ENCODE results near the gene FBXL20.
"Not testable (repeated sequence)": the region's sequence is repeated elsewhere in the genome, so short reads cannot be mapped to it uniquely, and the experiment has no call there.

Gene FBXL20

DNA sequence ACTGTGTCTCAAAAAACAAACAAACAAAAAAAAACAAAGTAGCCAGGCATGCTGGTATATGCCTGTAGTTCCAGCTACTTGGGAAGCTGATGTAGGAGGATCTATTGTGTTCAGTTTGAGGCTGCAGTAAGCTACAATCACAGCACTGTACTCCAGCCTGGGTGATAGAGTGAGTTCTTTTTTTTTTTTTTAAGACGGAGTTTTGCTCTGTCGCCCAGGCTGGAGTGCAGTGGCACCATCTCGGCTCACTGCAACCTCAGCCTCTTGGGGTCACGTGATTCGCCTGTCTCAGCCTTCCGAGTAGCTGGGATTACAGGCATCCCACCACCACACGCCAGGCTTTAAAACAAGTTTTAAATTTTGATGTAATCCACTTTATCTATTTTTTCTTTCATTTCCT, 95.4 kb downstream of the FBXL20 start:
- H3K4me3 ChIP-seq (replicated peaks in 1 of 2; ENCODE audit: low read depth in 2 of 2, low read length in 2 of 2), result no peak overlapping the region
- DNase-seq (ENCODE audit: low read depth in 2 of 2), result no peak

DNA sequence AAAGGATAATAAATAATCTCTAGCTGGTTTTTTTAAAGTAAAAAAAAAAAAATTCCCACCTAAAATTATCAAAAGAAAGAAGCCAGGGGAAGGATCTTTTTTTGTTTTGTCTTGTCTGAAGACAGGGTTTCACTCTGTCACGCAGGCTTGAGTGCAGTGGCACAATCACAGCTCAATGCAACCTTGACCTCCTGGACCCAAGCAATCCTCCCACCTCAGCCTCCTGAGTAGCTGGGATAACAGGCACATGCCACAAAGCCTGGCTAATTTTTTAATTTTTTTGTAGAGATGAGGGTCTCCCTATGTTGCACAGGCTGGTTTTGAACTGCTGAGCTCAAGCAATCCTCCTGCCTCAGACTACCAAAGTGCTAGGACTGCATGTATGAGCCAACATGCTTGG, 97.2 kb downstream of the FBXL20 start:
- TF ChIP-seq, protein P1, sequence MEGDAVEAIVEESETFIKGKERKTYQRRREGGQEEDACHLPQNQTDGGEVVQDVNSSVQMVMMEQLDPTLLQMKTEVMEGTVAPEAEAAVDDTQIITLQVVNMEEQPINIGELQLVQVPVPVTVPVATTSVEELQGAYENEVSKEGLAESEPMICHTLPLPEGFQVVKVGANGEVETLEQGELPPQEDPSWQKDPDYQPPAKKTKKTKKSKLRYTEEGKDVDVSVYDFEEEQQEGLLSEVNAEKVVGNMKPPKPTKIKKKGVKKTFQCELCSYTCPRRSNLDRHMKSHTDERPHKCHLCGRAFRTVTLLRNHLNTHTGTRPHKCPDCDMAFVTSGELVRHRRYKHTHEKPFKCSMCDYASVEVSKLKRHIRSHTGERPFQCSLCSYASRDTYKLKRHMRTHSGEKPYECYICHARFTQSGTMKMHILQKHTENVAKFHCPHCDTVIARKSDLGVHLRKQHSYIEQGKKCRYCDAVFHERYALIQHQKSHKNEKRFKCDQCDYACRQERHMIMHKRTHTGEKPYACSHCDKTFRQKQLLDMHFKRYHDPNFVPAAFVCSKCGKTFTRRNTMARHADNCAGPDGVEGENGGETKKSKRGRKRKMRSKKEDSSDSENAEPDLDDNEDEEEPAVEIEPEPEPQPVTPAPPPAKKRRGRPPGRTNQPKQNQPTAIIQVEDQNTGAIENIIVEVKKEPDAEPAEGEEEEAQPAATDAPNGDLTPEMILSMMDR (IDR thresholded peaks at IDR 0.05; ENCODE audit: low read depth, low read length), result no peak
- no peak overlapping the region for H3K4me3 ChIP-seq (replicated peaks in 1 of 2; ENCODE audit: low read depth in 2 of 2, low read length in 2 of 2)
- no peak for DNase-seq (ENCODE audit: low read depth in 2 of 2)

More for the DNA sequence above, 95.4 kb downstream of the FBXL20 start:
- TF ChIP-seq, protein P1 (IDR thresholded peaks at IDR 0.05; ENCODE audit: low read depth, low read length), result no peak

DNA sequence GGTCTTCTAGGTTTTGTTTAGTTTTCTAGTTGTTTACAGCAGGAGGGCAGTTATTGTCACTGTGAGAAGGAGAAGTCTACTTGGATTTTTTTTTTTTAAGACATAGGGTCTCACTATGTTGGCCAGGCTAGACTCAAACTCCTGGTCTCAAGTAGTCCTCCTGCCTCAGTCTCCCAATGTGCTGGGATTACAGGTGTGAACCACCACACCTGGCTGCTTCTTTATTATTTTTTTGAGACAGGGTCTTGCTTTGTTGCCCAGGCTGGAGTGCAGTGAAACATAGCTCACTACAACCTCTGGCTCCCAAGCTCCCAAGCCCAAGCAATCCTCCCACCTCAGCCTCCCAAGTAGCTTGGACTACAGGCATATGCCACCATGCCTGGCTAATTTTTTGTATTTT, 107.4 kb downstream of the FBXL20 start:
- no peak for DNase-seq (ENCODE audit: low read depth in 2 of 2)
- TF ChIP-seq, protein P1 (IDR thresholded peaks at IDR 0.05; ENCODE audit: low read depth, low read length), result no peak

DNA sequence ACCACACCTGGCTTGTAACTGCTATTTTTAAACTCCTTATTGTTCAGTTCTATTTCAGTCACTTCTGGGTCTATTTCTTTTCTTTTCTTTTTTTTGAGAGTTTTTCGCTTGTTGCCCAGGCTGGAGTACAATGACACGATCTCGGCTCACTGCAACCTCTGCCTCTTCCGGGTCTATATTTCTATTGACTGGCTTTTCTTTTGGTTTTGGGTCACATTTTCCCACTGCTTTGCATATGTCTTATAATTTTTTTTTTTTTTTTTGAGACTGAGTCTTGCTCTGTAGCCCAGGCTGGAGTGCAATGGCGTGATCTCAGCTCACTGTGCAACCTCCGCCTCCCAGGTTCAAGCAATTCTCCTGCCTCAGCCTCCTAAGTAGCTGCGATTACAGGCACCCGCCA, 108.9 kb downstream of the FBXL20 start:
- DNase-seq (ENCODE audit: low read depth in 2 of 2); H3K4me3 ChIP-seq (replicated peaks in 1 of 2; ENCODE audit: low read depth in 2 of 2, low read length in 2 of 2): not testable (repeated sequence)

More for the DNA sequence above, 107.4 kb downstream of the FBXL20 start:
- no peak overlapping the region for H3K4me3 ChIP-seq (replicated peaks in 1 of 2; ENCODE audit: low read depth in 2 of 2, low read length in 2 of 2)

DNA sequence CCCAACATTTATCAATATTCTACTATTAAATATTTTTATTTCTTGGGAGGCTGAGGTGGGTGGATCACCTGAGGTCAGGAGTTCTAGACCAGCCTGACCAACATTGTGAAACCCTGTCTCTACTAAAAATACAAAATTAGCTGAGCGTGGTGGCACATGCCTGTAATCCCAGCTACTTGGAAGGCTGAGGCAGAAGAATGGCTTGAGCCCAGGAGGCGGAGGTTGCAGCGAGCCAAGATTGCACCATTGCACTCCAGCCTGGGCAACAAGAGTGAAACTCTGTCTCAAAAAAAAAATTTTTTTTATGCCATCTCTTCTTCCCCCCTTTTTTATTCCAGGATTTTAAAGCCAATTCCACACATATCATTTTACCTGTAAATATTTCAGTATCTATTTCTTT, 114.9 kb downstream of the FBXL20 start:
- not testable (repeated sequence) for DNase-seq (ENCODE audit: low read depth in 2 of 2); H3K4me3 ChIP-seq (replicated peaks in 1 of 2; ENCODE audit: low read depth in 2 of 2, low read length in 2 of 2)

DNA sequence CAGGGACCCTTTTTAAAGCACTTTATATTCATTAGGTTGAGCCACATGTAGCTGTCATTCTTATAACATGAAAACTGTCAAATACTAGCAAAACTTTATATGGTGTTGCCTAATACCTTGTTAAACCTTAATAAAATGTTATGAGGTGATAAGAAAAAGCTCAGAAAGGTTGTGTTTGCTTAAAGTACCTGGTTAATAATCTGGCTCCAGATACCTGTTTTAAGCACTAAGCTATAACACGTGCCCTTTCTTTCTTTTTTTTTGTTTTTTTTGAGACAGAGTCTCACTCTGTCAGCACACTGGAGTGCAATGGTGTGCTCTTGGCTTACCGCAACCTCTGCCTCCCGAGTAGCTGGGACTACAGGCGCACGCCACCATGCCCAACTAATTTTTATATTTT, 116.7 kb downstream of the FBXL20 start:
- no peak for DNase-seq (ENCODE audit: low read depth in 2 of 2)
- H3K4me3 ChIP-seq (replicated peaks in 1 of 2; ENCODE audit: low read depth in 2 of 2, low read length in 2 of 2), result no peak overlapping the region
- TF ChIP-seq, protein P1 (IDR thresholded peaks at IDR 0.05; ENCODE audit: low read depth, low read length), result no peak

DNA sequence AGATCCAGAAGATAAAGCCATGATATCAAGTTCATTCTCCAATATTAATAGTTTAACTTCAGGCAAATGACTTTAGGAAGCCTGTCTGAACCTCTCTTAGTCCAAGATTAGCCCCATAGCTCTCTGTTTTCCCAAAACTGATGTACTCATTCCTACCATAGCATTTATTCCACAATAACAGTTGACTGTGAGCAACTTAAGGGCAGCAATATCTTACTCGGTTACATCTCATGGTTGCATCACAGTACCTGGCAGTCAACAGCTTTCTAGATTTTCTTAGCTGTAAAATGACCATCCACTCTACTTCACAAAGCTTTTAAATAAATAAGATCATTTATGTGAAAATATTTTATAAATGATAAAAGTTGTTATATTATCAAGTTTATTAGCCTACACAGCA, 117.5 kb downstream of the FBXL20 start:
- H3K4me3 ChIP-seq (replicated peaks in 1 of 2; ENCODE audit: low read depth in 2 of 2, low read length in 2 of 2), result no peak overlapping the region
- peak in 1 of 2 donors; percentile 7 for DNase-seq (ENCODE audit: low read depth in 2 of 2)
- TF ChIP-seq, protein P1 (IDR thresholded peaks at IDR 0.05; ENCODE audit: low read depth, low read length), result no peak

DNA sequence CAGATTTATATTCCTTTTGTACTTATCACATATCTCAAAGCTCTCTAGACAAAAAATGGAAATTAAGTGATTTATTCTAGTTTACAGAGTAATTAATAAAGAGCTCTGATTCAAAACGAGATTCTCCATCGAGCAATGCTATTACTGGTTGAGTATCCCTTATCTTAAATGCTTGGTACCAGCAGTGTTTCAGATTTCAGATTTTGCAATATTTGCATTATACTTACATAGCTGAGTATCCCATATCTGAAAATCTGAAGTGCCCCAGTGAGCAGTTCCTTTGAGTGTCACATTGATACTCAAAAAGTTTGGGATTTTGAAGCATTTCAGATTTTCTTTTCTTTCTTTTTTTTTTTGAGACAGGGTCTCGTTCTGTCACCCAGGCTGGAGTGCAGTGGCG, 118.3 kb downstream of the FBXL20 start:
- H3K4me3 ChIP-seq (replicated peaks in 1 of 2; ENCODE audit: low read depth in 2 of 2, low read length in 2 of 2), result no peak overlapping the region
- DNase-seq (ENCODE audit: low read depth in 2 of 2), result no peak
- TF ChIP-seq, protein P1 (IDR thresholded peaks at IDR 0.05; ENCODE audit: low read depth, low read length), result no peak

Data from cardiac fibroblast (primary cell).